Measurements from ENCODE around the gene ARID2. TPM values are rescaled to one million over a fixed set of nuclear protein-coding genes. Genes with fewer than 3 reads are reported as not detected.

The ARID2 gene
- total RNA-seq, 1 donor from 2014 or later = 25.1 TPM

DNA sequence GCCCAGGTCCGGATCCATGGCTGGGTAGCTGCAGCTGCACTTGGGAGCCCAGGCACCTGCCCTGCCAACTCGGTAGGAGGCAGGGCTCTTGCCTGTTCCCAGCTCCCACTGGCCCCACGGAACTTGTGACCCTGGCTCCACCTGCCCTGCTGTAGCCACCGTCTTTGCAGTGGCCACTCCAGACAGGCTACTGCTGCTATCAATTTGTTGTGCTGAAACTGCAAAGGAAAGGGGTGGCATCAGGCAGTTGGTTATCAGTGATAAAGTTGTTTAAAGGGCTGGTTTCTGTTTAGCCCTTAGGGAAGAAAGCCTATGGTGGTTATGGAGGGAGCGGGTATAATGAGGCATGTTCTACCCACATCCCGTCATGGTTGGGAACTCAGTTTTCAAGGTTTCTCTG is 32.1 kb upstream of the ARID2 start:
- Mint-ChIP-seq H3K4me1 (ENCODE audit: low read depth) (no peaks in the 10 kb centered on the region), H3K9me3 (ENCODE audit: low read depth) (peaks cover 10% of the 10 kb centered on the region), H3K27ac (ENCODE audit: unreplicated experiment) (no peak overlapping the region), H3K36me3 (ENCODE audit: low read depth) (peaks cover 5% of the 10 kb centered on the region), H3K4me3 (ENCODE audit: unreplicated experiment) (no peak overlapping the region), H3K27me3 (ENCODE audit: low read depth) (no peaks in the 10 kb centered on the region)
- DNase-seq (ENCODE audit: low spot score) = no peak
- TF ChIP-seq, protein P1, sequence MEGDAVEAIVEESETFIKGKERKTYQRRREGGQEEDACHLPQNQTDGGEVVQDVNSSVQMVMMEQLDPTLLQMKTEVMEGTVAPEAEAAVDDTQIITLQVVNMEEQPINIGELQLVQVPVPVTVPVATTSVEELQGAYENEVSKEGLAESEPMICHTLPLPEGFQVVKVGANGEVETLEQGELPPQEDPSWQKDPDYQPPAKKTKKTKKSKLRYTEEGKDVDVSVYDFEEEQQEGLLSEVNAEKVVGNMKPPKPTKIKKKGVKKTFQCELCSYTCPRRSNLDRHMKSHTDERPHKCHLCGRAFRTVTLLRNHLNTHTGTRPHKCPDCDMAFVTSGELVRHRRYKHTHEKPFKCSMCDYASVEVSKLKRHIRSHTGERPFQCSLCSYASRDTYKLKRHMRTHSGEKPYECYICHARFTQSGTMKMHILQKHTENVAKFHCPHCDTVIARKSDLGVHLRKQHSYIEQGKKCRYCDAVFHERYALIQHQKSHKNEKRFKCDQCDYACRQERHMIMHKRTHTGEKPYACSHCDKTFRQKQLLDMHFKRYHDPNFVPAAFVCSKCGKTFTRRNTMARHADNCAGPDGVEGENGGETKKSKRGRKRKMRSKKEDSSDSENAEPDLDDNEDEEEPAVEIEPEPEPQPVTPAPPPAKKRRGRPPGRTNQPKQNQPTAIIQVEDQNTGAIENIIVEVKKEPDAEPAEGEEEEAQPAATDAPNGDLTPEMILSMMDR (IDR thresholded peaks at IDR 0.05) = no peak

- Mint-ChIP-seq H3K36me3 (ENCODE audit: low read depth) (peaks cover 5% of the 10 kb centered on the region), H3K4me1 (ENCODE audit: low read depth) (peaks cover 5% of the 10 kb centered on the region), H3K9me3 (ENCODE audit: low read depth) (peaks cover 10% of the 10 kb centered on the region), H3K27me3 (ENCODE audit: low read depth) (no peaks in the 10 kb centered on the region), H3K4me3 (ENCODE audit: unreplicated experiment) (no peak overlapping the region), H3K27ac (ENCODE audit: unreplicated experiment) (no peak overlapping the region)
- TF ChIP-seq, protein P1 (IDR thresholded peaks at IDR 0.05) = no peak
- no peak for DNase-seq (ENCODE audit: low spot score)
Measured at GRCh38 chr12:45701296-45701695, 28.2 kb upstream of the ARID2 start.

DNA sequence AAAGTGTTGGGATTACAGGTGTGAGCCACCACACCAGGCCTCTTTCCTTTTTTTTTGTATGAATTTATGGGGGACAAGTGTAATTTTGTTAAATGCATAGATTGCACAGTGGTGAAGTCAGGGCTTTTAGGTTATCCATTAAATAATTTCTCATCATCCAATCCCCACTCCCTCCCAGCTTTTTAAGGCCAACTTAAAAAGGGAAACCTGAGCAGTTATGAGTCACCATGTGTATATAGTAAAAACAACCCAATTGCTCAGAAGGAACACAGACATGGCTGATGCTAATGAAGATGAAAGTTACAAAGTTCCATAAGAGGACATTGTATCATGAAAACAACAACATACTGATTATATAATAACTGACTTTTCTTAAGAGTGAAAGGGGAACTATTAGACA is 25.6 kb upstream of the ARID2 start:
- TF ChIP-seq, protein P1 (IDR thresholded peaks at IDR 0.05) = no peak
- peaks cover 7% of the 10 kb centered on the region for H3K9me3 Mint-ChIP-seq (ENCODE audit: low read depth)
- H3K4me3 Mint-ChIP-seq (ENCODE audit: unreplicated experiment) = no peak overlapping the region
- DNase-seq (ENCODE audit: low spot score) = no peak
- H3K27ac Mint-ChIP-seq (ENCODE audit: unreplicated experiment) = no peak overlapping the region
- H3K27me3 Mint-ChIP-seq (ENCODE audit: low read depth) = no peaks in the 10 kb centered on the region
- H3K36me3 Mint-ChIP-seq (ENCODE audit: low read depth) = peaks cover 2% of the 10 kb centered on the region
- peaks cover 14% of the 10 kb centered on the region for H3K4me1 Mint-ChIP-seq (ENCODE audit: low read depth)

DNA sequence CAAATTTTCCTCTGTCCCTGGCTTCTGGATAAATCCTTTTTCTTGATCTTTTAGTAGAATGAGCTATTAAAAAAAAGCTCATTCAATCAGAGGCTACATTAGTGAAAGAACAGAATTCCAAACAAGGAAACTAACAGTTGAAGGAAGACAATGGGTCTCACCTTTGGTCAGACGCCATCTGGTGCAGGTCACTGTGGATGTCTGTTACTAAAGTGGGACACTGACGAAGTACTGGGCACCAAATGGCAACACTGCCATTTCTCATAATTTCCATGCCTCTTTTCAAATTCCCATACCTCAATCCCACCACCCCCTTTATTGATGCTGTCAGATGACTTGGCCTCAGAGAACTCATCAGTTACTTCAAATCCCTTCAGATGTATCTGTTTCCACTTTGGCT is 24.5 kb upstream of the ARID2 start:
- Mint-ChIP-seq H3K9me3 (ENCODE audit: low read depth) (peaks cover 7% of the 10 kb centered on the region), H3K4me1 (ENCODE audit: low read depth) (peaks cover 21% of the 10 kb centered on the region), H3K36me3 (ENCODE audit: low read depth) (peaks cover 2% of the 10 kb centered on the region), H3K27me3 (ENCODE audit: low read depth) (no peaks in the 10 kb centered on the region), H3K27ac (ENCODE audit: unreplicated experiment) (no peak overlapping the region), H3K4me3 (ENCODE audit: unreplicated experiment) (no peak overlapping the region)
- DNase-seq (ENCODE audit: low spot score) = no peak
- TF ChIP-seq, protein P1 (IDR thresholded peaks at IDR 0.05) = no peak

- peaks cover 21% of the 10 kb centered on the region for H3K4me1 Mint-ChIP-seq (ENCODE audit: low read depth)
- H3K9me3 Mint-ChIP-seq (ENCODE audit: low read depth) = peaks cover 7% of the 10 kb centered on the region
- peaks cover 2% of the 10 kb centered on the region for H3K36me3 Mint-ChIP-seq (ENCODE audit: low read depth)
- H3K27ac Mint-ChIP-seq (ENCODE audit: unreplicated experiment) = no peak overlapping the region
- no peaks in the 10 kb centered on the region for H3K27me3 Mint-ChIP-seq (ENCODE audit: low read depth)
- DNase-seq (ENCODE audit: low spot score) = no peak
- TF ChIP-seq, protein P1 (IDR thresholded peaks at IDR 0.05) = no peak
- no peak overlapping the region for H3K4me3 Mint-ChIP-seq (ENCODE audit: unreplicated experiment)
Measured at GRCh38 chr12:45705404-45705803, 24.1 kb upstream of the ARID2 start.

Measured in chondrocyte (in vitro differentiated cells).